CMK (cell line): Measurements from ENCODE around the gene ASB9.
"Not testable (repeated sequence)": the region's sequence is repeated elsewhere in the genome, so short reads cannot be mapped to it uniquely, and the experiment has no call there.

ENCODE experiments used
- DNase-seq: peaks from one replicate; pipeline ENCODE4 v3.0.0-alpha.2; 2010; ENCODE audit warnings: low read depth

The ASB9 gene

GRCh38 chrX:15241301-15241700 is 28.6 kb downstream of the ASB9 start:
- no peak for DNase-seq

GRCh38 chrX:15240414-15240813 is 29.5 kb downstream of the ASB9 start:
- no peak for DNase-seq

DNA sequence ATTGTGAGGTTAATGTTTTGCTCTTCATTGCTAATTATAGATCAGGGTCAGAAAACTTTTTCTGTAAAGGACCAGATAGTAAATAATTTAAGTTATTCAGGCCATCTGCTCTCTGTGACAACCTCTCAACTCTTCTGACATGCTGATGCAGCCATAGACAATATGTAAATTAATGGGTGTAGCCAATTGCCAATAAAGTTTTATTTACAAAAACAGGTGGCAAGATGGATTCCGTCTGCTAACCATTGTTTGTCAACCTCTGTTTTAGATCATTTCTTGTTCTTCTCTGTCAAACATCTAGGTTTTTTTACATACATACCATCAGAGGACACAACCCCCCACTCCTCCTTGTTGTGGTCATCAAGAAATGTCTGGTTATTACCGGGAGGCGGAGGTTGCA is 33.7 kb downstream of the ASB9 start:
- no peak for DNase-seq

GRCh38 chrX:15235001-15235400 is 34.9 kb downstream of the ASB9 start:
- no peak for DNase-seq

- no peak for DNase-seq
Observed at GRCh38 chrX:15233416-15234015, 36.4 kb downstream of the ASB9 start.

DNA sequence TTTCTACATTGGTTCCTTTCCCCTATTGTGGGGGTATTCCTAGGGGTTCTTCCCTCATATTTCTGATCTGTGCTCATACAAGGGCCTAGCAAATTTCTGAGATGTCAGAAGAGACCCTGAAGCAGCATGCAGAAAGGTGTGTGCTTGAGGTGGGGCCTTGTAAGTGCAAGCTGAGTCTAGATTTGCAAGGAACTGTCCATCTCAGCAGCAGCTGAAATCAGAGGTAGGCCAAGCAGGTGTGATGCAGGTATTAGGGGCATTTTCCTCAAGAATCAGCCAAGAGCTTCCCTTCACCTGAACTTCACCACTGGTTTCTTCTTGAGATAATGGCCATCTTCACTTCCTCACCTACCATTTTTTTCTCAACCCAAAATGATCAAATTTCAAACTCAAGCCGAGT is 45.1 kb downstream of the ASB9 start:
- no peak for DNase-seq

- no peak for DNase-seq
Observed at GRCh38 chrX:15221321-15221720, 48.6 kb downstream of the ASB9 start.

- DNase-seq: no peak
Observed at GRCh38 chrX:15217161-15217560, 52.7 kb downstream of the ASB9 start.

DNA sequence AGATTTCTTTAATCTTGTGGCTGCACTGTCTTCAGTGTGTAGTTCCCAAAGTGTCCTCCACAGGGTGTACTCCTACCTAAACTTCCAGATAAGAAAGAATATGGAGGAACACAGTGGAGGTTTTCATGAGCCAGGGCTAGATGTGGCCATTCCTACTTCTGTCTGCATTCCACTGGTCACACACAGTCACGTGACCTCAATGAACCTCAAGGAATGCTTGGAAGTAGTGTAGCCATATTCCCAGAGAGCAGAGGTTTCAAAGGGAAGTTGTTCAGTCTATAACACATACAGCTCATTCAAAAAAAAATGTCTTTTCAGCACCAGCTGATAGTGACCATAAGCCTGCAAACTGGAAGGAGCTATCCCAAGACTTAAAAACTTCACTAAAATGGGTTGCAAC is 53.6 kb downstream of the ASB9 start:
- DNase-seq: no peak

- no peak for DNase-seq
Observed at GRCh38 chrX:15215366-15215765, 54.5 kb downstream of the ASB9 start.

- no peak for DNase-seq
Observed at GRCh38 chrX:15214588-15214987, 55.3 kb downstream of the ASB9 start.

DNA sequence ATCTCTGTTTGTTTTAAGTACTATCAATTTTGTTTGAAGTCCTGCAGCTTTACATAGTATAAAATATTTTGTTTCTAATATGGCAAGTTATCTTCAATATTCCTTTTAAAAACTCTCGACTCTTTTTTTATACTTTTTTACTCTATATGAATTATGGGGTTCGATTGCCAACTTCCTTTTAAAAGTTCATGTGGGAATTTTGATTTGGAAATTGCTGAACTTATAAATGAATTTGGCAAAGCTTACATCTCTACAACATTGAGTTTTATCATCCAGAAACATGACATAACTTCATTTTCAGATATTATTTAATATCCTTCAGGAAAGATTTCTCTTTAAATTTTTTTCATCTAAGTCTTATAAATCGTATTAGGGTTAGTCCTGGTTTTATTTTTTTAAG is 60.8 kb downstream of the ASB9 start:
- no peak for DNase-seq

DNA sequence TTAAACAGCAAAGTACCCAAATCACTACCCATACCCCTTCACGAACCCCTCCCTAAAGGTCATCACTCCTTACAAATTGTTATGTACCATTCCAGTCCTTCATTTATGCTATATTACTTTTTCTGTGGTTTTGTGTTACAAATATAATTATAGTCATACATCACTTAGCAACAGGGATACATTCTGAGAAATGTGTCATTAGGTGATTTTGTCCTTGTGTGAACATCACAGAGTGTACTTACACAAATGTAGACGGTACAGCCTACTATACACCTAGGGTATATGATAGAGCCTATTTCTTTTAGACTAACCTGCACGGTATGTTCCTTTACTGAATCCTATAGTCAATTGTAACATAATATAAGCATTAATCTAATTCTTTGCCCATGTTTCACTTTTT is 61.9 kb downstream of the ASB9 start:
- no peak for DNase-seq

- no peak for DNase-seq
Observed at GRCh38 chrX:15207384-15207783, 62.5 kb downstream of the ASB9 start.

- no peak for DNase-seq
Observed at GRCh38 chrX:15206306-15206705, 63.6 kb downstream of the ASB9 start.

- DNase-seq: no peak
Observed at GRCh38 chrX:15204130-15204751, 65.6 kb downstream of the ASB9 start.

DNA sequence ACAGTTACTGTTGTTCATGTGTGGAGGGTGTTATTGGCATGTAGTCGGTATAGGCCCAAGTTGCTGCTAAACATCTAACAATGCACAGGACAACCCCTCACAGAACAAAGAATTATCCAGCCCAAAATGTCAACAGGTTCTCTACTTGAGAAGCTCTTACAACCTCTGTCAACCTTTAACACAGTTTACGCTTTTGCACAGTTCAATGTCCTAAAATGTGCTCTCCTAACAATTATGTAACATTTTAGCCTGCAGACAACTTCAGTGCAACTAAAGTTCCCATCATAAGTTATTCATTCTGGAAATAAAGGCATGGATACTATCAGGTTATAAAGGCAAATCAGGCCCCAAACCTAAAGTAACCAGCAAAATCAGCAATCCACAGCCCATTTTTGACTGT is 66.2 kb downstream of the ASB9 start:
- no peak for DNase-seq

DNA sequence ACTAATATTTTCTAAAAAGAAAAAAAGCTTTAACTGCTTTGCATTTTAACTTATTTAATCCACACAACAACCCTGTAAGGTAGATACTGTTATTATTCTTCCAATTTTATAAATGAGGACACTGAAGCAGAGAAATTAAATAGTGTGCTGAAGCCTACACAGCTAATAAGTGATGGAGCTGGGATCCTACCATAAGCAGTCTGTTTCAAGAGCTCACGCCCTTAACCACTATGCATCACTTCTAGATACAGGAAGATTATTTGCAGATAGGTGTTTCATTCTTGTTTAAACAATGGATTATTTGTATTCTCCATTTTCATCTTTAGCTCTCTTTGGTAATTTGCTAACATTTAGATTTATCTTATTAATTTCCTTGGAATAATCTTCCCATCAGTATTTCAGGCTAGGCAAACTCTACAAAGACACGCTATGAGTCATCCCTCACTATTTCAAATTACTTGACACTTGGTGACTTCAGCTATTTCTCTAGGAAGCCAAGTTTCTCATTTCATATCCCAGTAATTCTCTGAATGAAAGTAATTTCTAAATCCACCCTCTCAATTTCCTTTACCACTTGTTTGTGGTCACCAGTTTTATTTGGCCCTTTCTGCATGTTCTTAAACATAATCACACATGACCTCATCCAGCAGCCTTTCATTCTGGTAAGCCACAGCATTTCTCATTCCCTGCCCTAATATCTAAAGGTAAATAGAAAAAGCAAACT is 67.3 kb downstream of the ASB9 start:
- no peak for DNase-seq

DNA sequence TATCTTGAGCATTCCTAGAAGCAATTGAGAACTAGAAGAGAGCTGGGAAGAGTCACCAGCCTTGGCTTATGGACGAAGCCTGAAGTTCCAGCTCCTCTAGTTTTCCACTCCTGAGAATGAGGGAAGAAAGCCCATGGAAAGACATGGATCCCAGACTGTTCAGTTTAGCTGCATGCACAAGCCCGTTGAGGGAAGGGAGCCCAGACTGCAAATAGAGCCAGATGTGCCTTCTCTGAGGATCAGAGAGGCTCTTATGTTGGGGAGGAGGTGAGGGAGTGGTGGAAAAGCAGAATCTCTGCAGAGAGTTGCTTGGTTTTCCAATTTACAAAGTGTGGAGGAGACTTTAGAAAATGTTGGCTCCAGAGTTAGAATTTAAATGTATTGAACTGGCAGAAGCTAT is 69.0 kb downstream of the ASB9 start:
- DNase-seq: no peak

GRCh38 chrX:15198608-15199202 is 71.2 kb downstream of the ASB9 start:
- not testable (repeated sequence) for DNase-seq

DNA sequence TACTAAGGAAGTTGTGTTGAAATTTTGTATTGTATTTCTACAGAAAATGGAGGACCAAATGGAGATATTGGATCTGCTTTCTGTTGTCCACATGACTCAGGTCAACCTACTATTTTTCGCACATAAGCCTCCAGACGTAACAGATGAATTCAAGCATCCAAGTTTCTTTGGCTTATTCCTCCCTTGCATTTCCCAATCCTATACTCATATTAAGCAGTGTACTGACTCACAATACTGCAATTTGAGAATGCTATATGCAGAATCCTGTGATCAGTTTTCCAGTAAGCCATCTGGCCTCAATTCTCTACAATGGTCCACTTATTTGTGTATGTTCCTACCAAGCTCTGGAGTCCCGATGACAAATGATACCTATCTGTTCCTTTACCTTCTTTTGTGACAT is 75.7 kb downstream of the ASB9 start:
- no peak for DNase-seq
